ENCODE results near the gene ADPRHL1.

DNA sequence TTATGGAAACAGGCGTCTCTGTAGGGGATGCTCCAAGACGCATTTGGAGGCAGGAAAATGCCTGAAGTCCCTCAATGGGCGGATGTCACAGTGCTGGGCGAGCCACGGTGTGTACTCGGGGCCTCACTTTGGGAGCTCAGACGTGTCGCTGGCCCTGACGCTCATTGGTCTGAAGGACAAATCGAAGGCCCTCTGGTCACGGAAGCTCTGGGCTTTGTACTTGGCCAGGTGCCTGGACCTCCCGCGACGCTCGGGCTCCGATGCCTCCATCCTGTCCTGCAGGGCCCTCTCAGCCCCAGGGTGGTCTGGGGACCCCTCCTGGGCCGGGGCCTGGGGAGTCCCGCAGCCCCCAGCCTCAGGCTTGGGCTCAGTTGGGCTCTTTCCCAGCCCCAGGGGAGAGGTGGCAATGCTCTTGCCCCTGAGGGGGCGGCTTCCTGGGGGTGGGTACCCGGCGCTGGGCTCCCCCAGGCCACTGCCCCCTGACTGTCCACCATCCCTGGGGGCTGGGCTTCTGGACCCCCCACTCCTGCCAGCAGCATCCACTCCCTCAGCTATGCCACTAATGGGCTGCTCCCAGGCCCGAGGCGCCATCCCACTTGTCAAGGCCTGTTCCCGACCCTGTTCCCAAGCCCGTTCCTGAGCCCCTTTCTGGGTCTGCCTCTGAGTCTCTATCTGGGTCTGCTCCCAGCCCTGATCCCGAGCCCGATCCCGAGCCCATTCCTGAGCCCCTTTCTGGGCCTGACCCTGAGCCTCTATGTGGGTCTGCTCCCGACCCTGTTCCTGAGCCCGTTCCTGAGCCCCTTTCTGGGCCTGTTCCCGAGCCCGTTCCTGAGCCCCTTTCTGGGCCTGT is 49.8 kb downstream of the ADPRHL1 start:
- TF ChIP-seq, protein P1, sequence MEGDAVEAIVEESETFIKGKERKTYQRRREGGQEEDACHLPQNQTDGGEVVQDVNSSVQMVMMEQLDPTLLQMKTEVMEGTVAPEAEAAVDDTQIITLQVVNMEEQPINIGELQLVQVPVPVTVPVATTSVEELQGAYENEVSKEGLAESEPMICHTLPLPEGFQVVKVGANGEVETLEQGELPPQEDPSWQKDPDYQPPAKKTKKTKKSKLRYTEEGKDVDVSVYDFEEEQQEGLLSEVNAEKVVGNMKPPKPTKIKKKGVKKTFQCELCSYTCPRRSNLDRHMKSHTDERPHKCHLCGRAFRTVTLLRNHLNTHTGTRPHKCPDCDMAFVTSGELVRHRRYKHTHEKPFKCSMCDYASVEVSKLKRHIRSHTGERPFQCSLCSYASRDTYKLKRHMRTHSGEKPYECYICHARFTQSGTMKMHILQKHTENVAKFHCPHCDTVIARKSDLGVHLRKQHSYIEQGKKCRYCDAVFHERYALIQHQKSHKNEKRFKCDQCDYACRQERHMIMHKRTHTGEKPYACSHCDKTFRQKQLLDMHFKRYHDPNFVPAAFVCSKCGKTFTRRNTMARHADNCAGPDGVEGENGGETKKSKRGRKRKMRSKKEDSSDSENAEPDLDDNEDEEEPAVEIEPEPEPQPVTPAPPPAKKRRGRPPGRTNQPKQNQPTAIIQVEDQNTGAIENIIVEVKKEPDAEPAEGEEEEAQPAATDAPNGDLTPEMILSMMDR (IDR thresholded peaks at IDR 0.05; ENCODE audit: extremely low read depth in 1 of 2, insufficient read depth in 1 of 2, low read depth in 1 of 2, low read length in 2 of 2): no peak
- TF ChIP-seq EZH2 (IDR thresholded peaks at IDR 0.05; ENCODE audit: borderline replicate concordance, low read depth, low read length, severe bottlenecking) (no peak), POLR2A (IDR thresholded peaks at IDR 0.05; ENCODE audit: low read depth, low read length) (no peak), POLR2AphosphoS5 (IDR thresholded peaks at IDR 0.05; ENCODE audit: insufficient read depth, low read depth, low read length) (no peak), MYC (IDR thresholded peaks at IDR 0.05; ENCODE audit: low read depth, low read length) (no peak), FOS (IDR thresholded peaks at IDR 0.05; ENCODE audit: borderline replicate concordance, insufficient read depth, low read length) (no peak)

Data from endothelial cell of umbilical vein (primary cell).